Heart right ventricle (tissue), 16 donors: ENCODE measurements around the gene GAS2L1. TPM values are rescaled to one million over a fixed set of nuclear protein-coding genes. Genes with fewer than 3 reads are reported as not detected.

ENCODE experiments used
- ATAC-seq, 8 donors: fragments of 200-7000 bp; cut with Tn5 transposase; one replicate each; pipeline ENCODE4 v1.9.1; 2020; ENCODE audit warnings: mild to moderate bottlenecking in 8 of 8, moderate library complexity in 8 of 8, moderate number of reproducible peaks in 1 of 8
- DNase-seq, 2 donors: peaks; one replicate each; pipeline ENCODE4 v3.0.0-alpha.2; 2020
- H3K27ac ChIP-seq, 10 donors: fragments of 200-600 bp; sonication (generic) in 2 of 10; one replicate each; pipeline versions ENCODE4 v1.5.0 to v1.8.0; 2020 to 2022; ENCODE audit warnings: mild to moderate bottlenecking in 3 of 10
- H3K27me3 ChIP-seq, 7 donors: fragments of 200-600 bp; one replicate each; pipeline ENCODE4 v1.8.0; 2021 to 2022; ENCODE audit warnings: mild to moderate bottlenecking in 2 of 7
- H3K36me3 ChIP-seq, 9 donors: fragments of 200-600 bp; sonication (generic) in 1 of 9; one replicate each; pipeline versions ENCODE4 v1.5.0 to v1.8.0; 2020 to 2022; ENCODE audit warnings: mild to moderate bottlenecking in 2 of 9
- H3K4me1 ChIP-seq, 9 donors: fragments of 200-600 bp; sonication (generic) in 1 of 9; one replicate each; pipeline versions ENCODE4 v1.5.0 to v1.8.0; 2020 to 2022; ENCODE audit warnings: mild to moderate bottlenecking in 4 of 9
- H3K4me3 ChIP-seq, 10 donors: fragments of 200-600 bp; sonication (generic) in 2 of 10; one replicate each; pipeline versions ENCODE4 v1.5.0 to v1.8.0; 2020 to 2022; ENCODE audit warnings: mild to moderate bottlenecking in 7 of 10, moderate library complexity in 2 of 10
- H3K9me3 ChIP-seq, 11 donors: fragments of 200-600 bp in 10 of 11; sonication (generic) in 2 of 11; one replicate each; pipeline versions ENCODE4 v1.5.0 to v1.8.0; 2013 to 2022; ENCODE audit warnings: mild to moderate bottlenecking in 2 of 11, control low read depth in 1 of 11, moderate library complexity in 1 of 11
- CTCF ChIP-seq, 9 donors: fragments of 200-600 bp; sonication (generic) in 2 of 9; IDR thresholded peaks; one replicate each; pipeline versions ENCODE4 v1.5.0 to v1.8.0; 2021 to 2022; ENCODE audit warnings: antibody characterized with exemption in 9 of 9, mild to moderate bottlenecking in 5 of 9, moderate library complexity in 1 of 9
- WGBS, 2 donors: extraction: QIAGEN DNeasy Blood & Tissue Kit; methylation state at CpG; one replicate each; pipeline ENCODE4 v1.1.7; 2013; ENCODE audit warnings: inconsistent platforms in 1 of 2; 5-methylcytosine and 5-hydroxymethylcytosine counted together
- intact Hi-C, 10 donors: fragments of 100-400 bp; cut with DNase I; formaldehyde crosslinking; loops; one replicate each; pipeline versions ENCODE4 v1.11.1 to v1.14.2; 2022
- polyA plus RNA-seq, 2 donors: library from polyadenylated mRNA; stranded (reverse); fragments of 200-250 nt; gene quantifications; one replicate each; pipeline ENCODE4 v1.2.3, GENCODE V29; 2013
- total RNA-seq, 10 donors: library from RNA; stranded (reverse); fragmentation: NEBNext Ultra II Directional in 3 of 10; extraction: Animal tissue kit (Norgen Biotek cat#: 25700) in 3 of 10; gene quantifications; one replicate each; pipeline versions ENCODE4 v1.2.1 to v1.2.4, GENCODE V29; 2021 to 2023
- donor health status: Arrhythmogenic right ventricular cardiomyopathy.
- donor health status: ischemic (EF 13 %, LVEDD 7.1; RV severe dilation, severe dysfunction).
- donor health status: healthy with polysubstance abuse.
- donor health status: DM: no; HTN: yes; CAD: no.
- donor health status: DM: no; HTN: no; CAD: no.
- donor health status: ischemic (EF 25% LVEDD 6.9; RV normal size, moderate dysfunction).
- donor health status: ischemic (EF 25% LVEDD 5.7; RV mildly dilated, moderate dysfunction).
- donor health status: healthy.
- donor health status: DM: yes; HTN: yes; CAD: no.
- donor health status: Ischemic cardiomyopathy.
- donor health status: ischemic (EF 35%, LVEDD 5.7; RV mildly dilated, moderate dysfunction).
- donor health status: nonischemic (EF 11% LVEDD 7.7; RV severe dilation, severe dysfunction).
- donor health status: DM: yes; HTN: yes; CAD: no.
- donor health status: PGD.
- donor health status: ischemic (EF 29% LVEDD 5.4; RV normal size, mild dysfunction).
- donor health status: nonischemic (EF 23%, LVEDD 6.1; RV moderate dilation, normal function).

GAS2L1 gene
- total and polyA plus RNA-seq, 12 donors, result 10.9 to 45.0 (median 15.0) TPM

- H3K27ac ChIP-seq, result no peak overlapping the region
- TF ChIP-seq CTCF (IDR thresholded peaks at IDR 0.05), result no peak
- H3K4me1 ChIP-seq, result peaks cover 0 to 8% (median 0%) of the 10 kb centered on the region in 9 donors
- no peak for DNase-seq
- intact Hi-C loops, result loop anchor here in 1 of 10 donors (10.0 kb wide), 1 partner anchor 235 kb away; no protein-coding TSS in a partner anchor
- no peak overlapping the region for H3K4me3 ChIP-seq
- 69 to 72% methylated on average over 5 of the region's 5 CpGs for WGBS, 2 donors
- H3K27me3 ChIP-seq, result no peaks in the 10 kb centered on the region
- ATAC-seq, result no peak
- peaks cover 2 to 100% (median 85%) of the 10 kb centered on the region in 9 donors for H3K36me3 ChIP-seq
- no peaks in the 10 kb centered on the region for H3K9me3 ChIP-seq
Measured at GRCh38 chr22:29290061-29290460, 16.4 kb upstream of the GAS2L1 start.

- no peak overlapping the region for H3K4me3 ChIP-seq
- no peaks in the 10 kb centered on the region for H3K9me3 ChIP-seq
- intact Hi-C loops, result loop anchor here in 1 of 10 donors (10.0 kb wide), 1 partner anchor 234 kb away; no protein-coding TSS in a partner anchor
- H3K27me3 ChIP-seq, result no peaks in the 10 kb centered on the region
- H3K4me1 ChIP-seq, result peaks cover 0 to 8% (median 0%) of the 10 kb centered on the region in 9 donors
- TF ChIP-seq CTCF (IDR thresholded peaks at IDR 0.05), result no peak
- H3K27ac ChIP-seq, result no peak overlapping the region
- peaks cover 4 to 100% (median 93%) of the 10 kb centered on the region in 9 donors for H3K36me3 ChIP-seq
- 69 to 77% methylated on average over 7 of the region's 7 CpGs for WGBS, 2 donors
- DNase-seq, result no peak
- no peak for ATAC-seq
Measured at GRCh38 chr22:29291215-29291614, 15.2 kb upstream of the GAS2L1 start.

GRCh38 chr22:29292379-29292778, 14.1 kb upstream of the GAS2L1 start:
- H3K27me3 ChIP-seq, result no peaks in the 10 kb centered on the region
- no peak for TF ChIP-seq CTCF (IDR thresholded peaks at IDR 0.05)
- H3K36me3 ChIP-seq, result peaks cover 9 to 100% (median 93%) of the 10 kb centered on the region in 9 donors
- no peak for DNase-seq
- ATAC-seq, result no peak
- no peak overlapping the region for H3K4me3 ChIP-seq
- peaks cover 0 to 8% (median 0%) of the 10 kb centered on the region in 9 donors for H3K4me1 ChIP-seq
- intact Hi-C loops, result loop anchor here in 1 of 10 donors (10.0 kb wide), 1 partner anchor 232 kb away; no protein-coding TSS in a partner anchor
- no peak overlapping the region for H3K27ac ChIP-seq
- no peaks in the 10 kb centered on the region for H3K9me3 ChIP-seq

- peaks cover 2 to 18% (median 10%) of the 10 kb centered on the region in 9 donors for H3K4me1 ChIP-seq
- TF ChIP-seq CTCF (IDR thresholded peaks at IDR 0.05), result no peak
- ATAC-seq (no peak), DNase-seq (no peak)
- no peaks in the 10 kb centered on the region for H3K27me3 ChIP-seq
- H3K36me3 ChIP-seq, result peaks cover 12 to 82% (median 68%) of the 10 kb centered on the region in 9 donors
- H3K27ac ChIP-seq, result no peak overlapping the region
- no peaks in the 10 kb centered on the region for H3K9me3 ChIP-seq
- WGBS, 2 donors, result 67 to 69% methylated on average over 8 of the region's 8 CpGs
- intact Hi-C loops, result loop anchor here in 1 of 10 donors (10.0 kb wide), 1 partner anchor 226 kb away; no protein-coding TSS in a partner anchor
- H3K4me3 ChIP-seq, result no peak overlapping the region
Measured at GRCh38 chr22:29298641-29299040, 7.8 kb upstream of the GAS2L1 start.
